ENCODE data around the gene SETDB1. TPM values are rescaled to one million over a fixed set of nuclear protein-coding genes. Genes with fewer than 3 reads are reported as not detected.

The SETDB1 gene
- total RNA-seq, 2 donors from 2014 or later, result 68.6 to 73.5 TPM

- Histone ChIP-seq H3K9ac (ENCODE audit: extremely low read depth, low read length, poor library complexity, severe bottlenecking) (no peak overlapping the region), H3K36me3 (ENCODE audit: control insufficient read depth, insufficient read depth, low read length) (peaks cover 76% of the 10 kb centered on the region), H3K9me3 (ENCODE audit: control insufficient read depth, low read length) (no peaks in the 10 kb centered on the region), H3K4me3 (ENCODE audit: low read length) (no peak overlapping the region), H3K27ac (ENCODE audit: low read depth, low read length) (no peak overlapping the region), H3K27me3 (ENCODE audit: control insufficient read depth, insufficient read depth, low read length, poor library complexity, severe bottlenecking) (no peaks in the 10 kb centered on the region), H3K4me1 (ENCODE audit: control insufficient read depth, insufficient read depth, low read length) (no peaks in the 10 kb centered on the region)
- Mint-ChIP-seq H3K4me1 (no peaks in the 10 kb centered on the region), H3K4me3 (no peak overlapping the region), H3K27ac (no peak overlapping the region), H3K27me3 (ENCODE audit: insufficient read depth) (no peaks in the 10 kb centered on the region), H3K9me3 (no peaks in the 10 kb centered on the region), H3K36me3 (ENCODE audit: low read depth) (peaks cover 83% of the 10 kb centered on the region)
- no peak for DNase-seq
- 96% methylated on average over 11 of the region's 11 CpGs for WGBS, 2 experiments (ENCODE audit: insufficient coverage in 1 of 2, insufficient read length in 1 of 2)
- no peak for TF ChIP-seq CTCF (conservative IDR thresholded peaks at IDR 0.05)
Measured at GRCh38 chr1:150957666-150958065, 31.5 kb downstream of the SETDB1 start.

- Mint-ChIP-seq H3K4me3 (no peak overlapping the region), H3K36me3 (ENCODE audit: low read depth) (peaks cover 87% of the 10 kb centered on the region), H3K9me3 (no peaks in the 10 kb centered on the region), H3K4me1 (no peaks in the 10 kb centered on the region), H3K27ac (no peak overlapping the region), H3K27me3 (ENCODE audit: insufficient read depth) (no peaks in the 10 kb centered on the region)
- H3K4me1 ChIP-seq (ENCODE audit: control insufficient read depth, insufficient read depth, low read length), result no peaks in the 10 kb centered on the region
- H3K27ac ChIP-seq (ENCODE audit: low read depth, low read length), result no peak overlapping the region
- no peak for TF ChIP-seq CTCF (conservative IDR thresholded peaks at IDR 0.05)
- no peak overlapping the region for H3K4me3 ChIP-seq (ENCODE audit: low read length)
- H3K27me3 ChIP-seq (ENCODE audit: control insufficient read depth, insufficient read depth, low read length, poor library complexity, severe bottlenecking), result no peaks in the 10 kb centered on the region
- no peak overlapping the region for H3K9ac ChIP-seq (ENCODE audit: extremely low read depth, low read length, poor library complexity, severe bottlenecking)
- no peak for DNase-seq
- peaks cover 90% of the 10 kb centered on the region for H3K36me3 ChIP-seq (ENCODE audit: control insufficient read depth, insufficient read depth, low read length)
- WGBS, 2 experiments (ENCODE audit: insufficient coverage in 1 of 2, insufficient read length in 1 of 2), result 96% methylated on average over 5 to 7 of the region's 7 CpGs
- no peaks in the 10 kb centered on the region for H3K9me3 ChIP-seq (ENCODE audit: control insufficient read depth, low read length)
Measured at GRCh38 chr1:150960646-150961045, 34.5 kb downstream of the SETDB1 start.

GRCh38 chr1:150961756-150962155 lies 35.6 kb downstream of the SETDB1 start:
- H3K4me1 Mint-ChIP-seq, result no peaks in the 10 kb centered on the region
- Histone ChIP-seq H3K4me1 (ENCODE audit: control insufficient read depth, insufficient read depth, low read length) (no peaks in the 10 kb centered on the region), H3K27ac (ENCODE audit: low read depth, low read length) (no peak overlapping the region), H3K9ac (ENCODE audit: extremely low read depth, low read length, poor library complexity, severe bottlenecking) (no peak overlapping the region), H3K36me3 (ENCODE audit: control insufficient read depth, insufficient read depth, low read length) (peaks cover 94% of the 10 kb centered on the region), H3K4me3 (ENCODE audit: low read length) (no peak overlapping the region), H3K27me3 (ENCODE audit: control insufficient read depth, insufficient read depth, low read length, poor library complexity, severe bottlenecking) (no peaks in the 10 kb centered on the region), H3K9me3 (ENCODE audit: control insufficient read depth, low read length) (no peaks in the 10 kb centered on the region)
- WGBS, 2 experiments (ENCODE audit: insufficient coverage in 1 of 2, insufficient read length in 1 of 2), result 90 to 100% methylated on average over 3 to 4 of the region's 4 CpGs
- H3K4me3 Mint-ChIP-seq, result no peak overlapping the region
- no peak for DNase-seq
- no peak overlapping the region for H3K27ac Mint-ChIP-seq
- H3K27me3 Mint-ChIP-seq (ENCODE audit: insufficient read depth), result no peaks in the 10 kb centered on the region
- H3K9me3 Mint-ChIP-seq, result no peaks in the 10 kb centered on the region
- peaks cover 89% of the 10 kb centered on the region for H3K36me3 Mint-ChIP-seq (ENCODE audit: low read depth)
- no peak for TF ChIP-seq CTCF (conservative IDR thresholded peaks at IDR 0.05)
